Measurements from ENCODE around the gene ZPBP2.
A peak's percentile ranks its signal among the peaks of the same experiment; 100 is the strongest.
"Not testable (repeated sequence)": the region's sequence is repeated elsewhere in the genome, so short reads cannot be mapped to it uniquely, and the experiment has no call there.

Gene ZPBP2

DNA sequence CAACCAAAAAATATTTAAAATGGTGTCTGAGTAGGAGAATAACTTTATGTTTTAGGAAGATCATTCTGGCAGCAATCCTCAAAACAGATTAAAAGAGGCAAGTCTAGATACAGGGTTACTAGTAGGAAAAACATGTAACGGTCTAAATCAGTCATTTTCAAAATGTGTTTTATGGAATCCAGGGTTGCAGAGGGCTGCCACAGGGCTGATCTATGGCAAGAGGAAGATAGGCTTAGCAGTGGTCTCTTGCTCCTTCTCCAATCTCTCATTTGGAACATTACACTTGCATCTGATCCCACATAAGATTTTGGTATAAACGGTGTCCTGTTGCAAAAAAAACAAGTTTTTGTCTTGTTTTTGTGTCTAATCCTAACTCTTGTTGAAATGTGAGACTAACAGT is 13.1 kb upstream of the ZPBP2 start:
- H3K4me3 ChIP-seq (replicated peaks; ENCODE audit: low read depth, low read length): no peak overlapping the region
- TF ChIP-seq CTCF (IDR thresholded peaks at IDR 0.05; ENCODE audit: low read length, missing control alignments): no peak
- no peak for DNase-seq (ENCODE audit: low read depth)

GRCh38 chr17:39855911-39856649 is 11.9 kb upstream of the ZPBP2 start:
- not testable (repeated sequence) for DNase-seq (ENCODE audit: low read depth); H3K4me3 ChIP-seq (replicated peaks; ENCODE audit: low read depth, low read length)

GRCh38 chr17:39861235-39861634 is 6.8 kb upstream of the ZPBP2 start:
- TF ChIP-seq CTCF (IDR thresholded peaks at IDR 0.05; ENCODE audit: low read length, missing control alignments): no peak
- no peak for DNase-seq (ENCODE audit: low read depth)
- no peak overlapping the region for H3K4me3 ChIP-seq (replicated peaks; ENCODE audit: low read depth, low read length)

DNA sequence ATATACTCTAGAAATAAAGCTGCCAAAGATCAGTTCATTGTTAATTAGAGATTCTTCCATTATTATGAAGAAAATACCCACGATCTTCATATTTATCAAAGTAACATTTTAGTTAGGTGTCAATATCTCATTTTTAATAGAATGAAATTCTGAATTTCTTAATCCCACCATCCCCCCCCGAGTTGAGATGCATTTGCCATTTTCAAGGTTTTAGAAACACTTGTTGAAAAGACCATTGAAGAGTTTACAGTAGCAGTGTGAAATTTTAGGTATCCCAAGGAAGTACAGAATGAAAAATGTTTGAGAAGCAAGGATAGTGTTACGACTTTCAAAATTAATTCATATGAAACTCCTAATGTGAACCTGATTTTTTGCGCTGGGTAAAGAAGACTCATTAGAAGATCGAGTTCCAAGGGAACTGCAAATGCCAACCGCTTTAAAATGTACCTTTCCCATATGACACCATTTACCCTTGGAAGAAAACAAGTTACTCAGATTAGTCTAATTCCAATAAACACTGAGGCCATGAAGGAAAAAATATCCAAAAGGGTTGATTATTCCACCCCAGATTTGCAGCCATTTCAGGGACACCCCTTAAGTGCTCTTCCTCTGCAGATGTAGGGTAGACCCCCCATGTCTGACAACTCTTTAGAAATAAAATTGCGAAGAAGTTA is 4.6 kb upstream of the ZPBP2 start:
- DNase-seq (ENCODE audit: low read depth): no peak
- H3K4me3 ChIP-seq (replicated peaks; ENCODE audit: low read depth, low read length): no peak overlapping the region
- TF ChIP-seq CTCF (IDR thresholded peaks at IDR 0.05; ENCODE audit: low read length, missing control alignments): no peak

- TF ChIP-seq CTCF (IDR thresholded peaks at IDR 0.05; ENCODE audit: low read length, missing control alignments): no peak
- DNase-seq (ENCODE audit: low read depth): peak; percentile 33
- H3K4me3 ChIP-seq (replicated peaks; ENCODE audit: low read depth, low read length): no peak within 1 kb of the TSS
These were observed 3.9 kb upstream of the ZPBP2 start, which contains the start of gene IKZF3 for GRCh38 chr17:39863918-39864746. Gene IKZF3, minus strand, starts transcription at chr17:39864312. Its CDS starts 186 bp downstream, at chr17:39864126.

DNA sequence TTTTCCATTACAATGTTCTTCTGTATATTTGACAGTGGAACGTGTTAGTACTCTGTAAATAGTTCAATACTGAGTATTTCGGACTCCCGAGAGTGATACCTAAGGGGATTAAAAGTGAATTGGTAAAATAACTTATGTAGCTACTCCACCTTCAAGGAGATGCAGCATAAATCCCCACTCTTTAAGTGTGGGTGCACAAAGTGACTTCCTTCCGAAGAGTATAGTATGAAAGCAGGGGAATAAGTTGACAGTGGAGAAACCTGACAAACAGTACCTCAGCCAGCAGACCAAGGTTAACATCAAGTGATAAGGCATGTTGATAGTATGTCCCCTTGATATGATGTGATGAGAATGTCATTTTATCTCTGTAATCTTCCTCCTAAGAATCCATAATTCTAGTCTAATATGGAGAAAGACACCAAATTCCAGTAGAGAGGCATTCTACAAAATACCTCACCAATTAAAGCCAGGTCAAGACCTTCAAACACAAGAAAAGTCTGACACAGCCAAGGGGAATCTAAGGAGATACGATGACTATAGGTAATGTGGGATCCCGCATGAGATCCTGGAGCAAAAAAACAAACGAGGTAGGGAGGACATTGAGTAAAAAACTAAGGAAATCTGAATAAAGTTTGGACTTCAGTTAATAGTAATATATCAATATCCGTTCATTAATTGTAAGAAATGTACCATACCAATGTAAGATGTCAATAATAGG is 1.8 kb upstream of the ZPBP2 start:
- H3K4me3 ChIP-seq (replicated peaks; ENCODE audit: low read depth, low read length): no peak overlapping the region
- DNase-seq (ENCODE audit: low read depth): no peak
- no peak for TF ChIP-seq CTCF (IDR thresholded peaks at IDR 0.05; ENCODE audit: low read length, missing control alignments)

Data from fibroblast of pulmonary artery (primary cell).